ENCODE results near the gene KRTAP4-16.
"Not testable (repeated sequence)": the region's sequence is repeated elsewhere in the genome, so short reads cannot be mapped to it uniquely, and the experiment has no call there.

The KRTAP4-16 gene

DNA sequence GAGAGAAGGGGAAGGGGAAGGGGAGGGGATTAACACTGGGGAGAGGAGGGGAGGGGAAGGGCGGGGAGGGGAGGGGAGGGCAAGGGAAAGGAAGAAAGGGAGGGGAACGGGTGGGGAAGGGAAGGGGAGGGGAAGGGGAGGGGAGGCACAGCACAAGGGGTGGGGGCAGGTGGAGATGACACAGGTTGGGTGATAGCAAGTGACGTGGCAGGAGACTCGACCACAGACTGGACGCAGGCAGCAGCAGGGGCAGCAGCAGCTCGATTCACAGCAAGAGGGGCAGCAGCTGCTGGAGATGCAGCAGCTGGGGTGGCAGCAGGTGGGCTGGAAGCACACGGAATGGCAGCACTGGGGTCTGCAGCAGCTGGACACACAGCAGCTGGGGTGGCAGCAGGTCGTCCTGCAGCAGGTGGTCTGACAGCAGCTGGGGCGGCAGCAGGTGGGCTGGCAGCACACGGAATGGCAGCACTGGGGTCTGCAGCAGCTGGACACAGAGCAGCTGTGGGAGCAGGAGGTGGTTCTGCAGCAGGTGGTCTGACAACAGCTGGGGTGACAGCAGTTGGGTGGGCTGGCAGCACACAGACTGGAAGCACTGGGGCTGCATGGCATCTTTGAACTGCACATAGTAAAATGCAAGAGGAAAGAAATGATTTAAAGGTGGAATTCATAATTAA, at the start of gene KRTAP4-16:
Gene KRTAP4-16 (minus strand): TSS at position 624 of the 674 bp plus-strand sequence. CDS start 0 bp downstream, at position 624.
- H3K4me3 ChIP-seq (ENCODE audit: low read depth, low read length) = no peak within 1 kb of the TSS
- TF ChIP-seq, protein P1, sequence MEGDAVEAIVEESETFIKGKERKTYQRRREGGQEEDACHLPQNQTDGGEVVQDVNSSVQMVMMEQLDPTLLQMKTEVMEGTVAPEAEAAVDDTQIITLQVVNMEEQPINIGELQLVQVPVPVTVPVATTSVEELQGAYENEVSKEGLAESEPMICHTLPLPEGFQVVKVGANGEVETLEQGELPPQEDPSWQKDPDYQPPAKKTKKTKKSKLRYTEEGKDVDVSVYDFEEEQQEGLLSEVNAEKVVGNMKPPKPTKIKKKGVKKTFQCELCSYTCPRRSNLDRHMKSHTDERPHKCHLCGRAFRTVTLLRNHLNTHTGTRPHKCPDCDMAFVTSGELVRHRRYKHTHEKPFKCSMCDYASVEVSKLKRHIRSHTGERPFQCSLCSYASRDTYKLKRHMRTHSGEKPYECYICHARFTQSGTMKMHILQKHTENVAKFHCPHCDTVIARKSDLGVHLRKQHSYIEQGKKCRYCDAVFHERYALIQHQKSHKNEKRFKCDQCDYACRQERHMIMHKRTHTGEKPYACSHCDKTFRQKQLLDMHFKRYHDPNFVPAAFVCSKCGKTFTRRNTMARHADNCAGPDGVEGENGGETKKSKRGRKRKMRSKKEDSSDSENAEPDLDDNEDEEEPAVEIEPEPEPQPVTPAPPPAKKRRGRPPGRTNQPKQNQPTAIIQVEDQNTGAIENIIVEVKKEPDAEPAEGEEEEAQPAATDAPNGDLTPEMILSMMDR (IDR thresholded peaks at IDR 0.05; ENCODE audit: control insufficient read depth, extremely low read depth, insufficient read depth) = no peak
- DNase-seq (ENCODE audit: low read depth) = no peak

DNA sequence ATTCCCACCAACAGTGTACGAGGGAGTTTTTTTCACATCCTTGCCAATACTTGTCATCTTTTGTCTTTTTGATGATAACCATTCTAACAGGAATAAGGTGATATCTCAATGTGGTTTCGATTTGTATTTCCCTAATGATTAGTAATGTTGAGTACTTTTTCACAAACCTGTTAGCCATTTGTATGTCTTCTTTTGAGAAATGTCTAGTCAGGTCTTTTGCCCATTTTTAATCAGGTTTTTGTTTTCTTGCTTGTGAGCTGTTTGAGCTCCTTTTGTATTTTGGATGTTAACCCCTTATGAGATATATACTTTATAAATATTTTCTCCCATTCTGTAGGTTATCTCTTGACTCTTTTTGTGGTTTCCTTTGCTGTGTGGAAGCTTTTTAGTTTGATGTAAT, 49.5 kb upstream of the KRTAP4-16 start:
- TF ChIP-seq, protein P1 (IDR thresholded peaks at IDR 0.05; ENCODE audit: control insufficient read depth, extremely low read depth, insufficient read depth) = no peak
- no peak overlapping the region for H3K4me3 ChIP-seq (ENCODE audit: low read depth, low read length)

DNA sequence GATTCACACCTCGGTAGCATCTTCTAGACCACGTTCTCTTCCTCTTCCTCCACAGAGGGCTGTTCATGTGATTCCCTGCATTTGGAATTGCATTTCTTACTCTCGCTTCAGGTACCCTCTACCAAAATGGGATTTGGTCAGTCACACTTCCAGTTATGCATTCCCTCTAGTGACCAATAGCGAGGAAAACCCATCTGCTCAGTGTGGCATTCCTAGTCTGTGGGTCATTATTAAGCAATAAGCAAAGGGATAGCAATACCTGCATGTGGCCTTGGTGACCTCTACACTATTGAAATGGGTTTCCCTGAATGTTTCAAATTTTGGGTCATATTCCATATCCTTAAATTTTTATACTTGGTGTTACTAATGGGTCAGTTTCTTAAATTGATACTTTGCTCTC, 48.0 kb upstream of the KRTAP4-16 start:
- no peak for DNase-seq (ENCODE audit: low read depth)
- TF ChIP-seq, protein P1 (IDR thresholded peaks at IDR 0.05; ENCODE audit: control insufficient read depth, extremely low read depth, insufficient read depth) = no peak
- H3K4me3 ChIP-seq (ENCODE audit: low read depth, low read length) = no peak overlapping the region

More for the DNA sequence above, 49.5 kb upstream of the KRTAP4-16 start:
- DNase-seq (ENCODE audit: low read depth) = no peak

DNA sequence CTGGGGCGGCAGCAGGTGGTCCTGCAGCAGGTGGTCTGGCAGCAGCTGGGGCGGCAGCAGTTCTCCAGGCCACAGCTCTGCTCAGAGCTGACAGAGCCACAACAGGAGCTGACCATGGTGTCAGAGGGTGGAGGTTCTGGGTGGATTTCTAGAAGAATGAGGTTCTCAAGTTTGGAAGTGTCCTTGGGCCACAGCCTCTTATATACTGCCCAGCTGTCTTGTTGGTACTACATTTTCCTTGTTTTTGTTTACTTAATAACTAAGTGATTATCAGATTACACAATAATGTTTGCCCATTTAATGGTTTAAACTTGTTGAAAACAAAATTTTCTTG, 47.6 kb upstream of the KRTAP4-16 start, which contains the start of gene KRTAP4-5:
Gene KRTAP4-5 (minus strand): TSS at position 174 of the 334 bp plus-strand sequence. CDS start 58 bp downstream, at position 116.
- no peak for DNase-seq (ENCODE audit: low read depth)
- TF ChIP-seq, protein P1 (IDR thresholded peaks at IDR 0.05; ENCODE audit: control insufficient read depth, extremely low read depth, insufficient read depth) = no peak
- H3K4me3 ChIP-seq (ENCODE audit: low read depth, low read length) = no peak within 1 kb of the TSS

DNA sequence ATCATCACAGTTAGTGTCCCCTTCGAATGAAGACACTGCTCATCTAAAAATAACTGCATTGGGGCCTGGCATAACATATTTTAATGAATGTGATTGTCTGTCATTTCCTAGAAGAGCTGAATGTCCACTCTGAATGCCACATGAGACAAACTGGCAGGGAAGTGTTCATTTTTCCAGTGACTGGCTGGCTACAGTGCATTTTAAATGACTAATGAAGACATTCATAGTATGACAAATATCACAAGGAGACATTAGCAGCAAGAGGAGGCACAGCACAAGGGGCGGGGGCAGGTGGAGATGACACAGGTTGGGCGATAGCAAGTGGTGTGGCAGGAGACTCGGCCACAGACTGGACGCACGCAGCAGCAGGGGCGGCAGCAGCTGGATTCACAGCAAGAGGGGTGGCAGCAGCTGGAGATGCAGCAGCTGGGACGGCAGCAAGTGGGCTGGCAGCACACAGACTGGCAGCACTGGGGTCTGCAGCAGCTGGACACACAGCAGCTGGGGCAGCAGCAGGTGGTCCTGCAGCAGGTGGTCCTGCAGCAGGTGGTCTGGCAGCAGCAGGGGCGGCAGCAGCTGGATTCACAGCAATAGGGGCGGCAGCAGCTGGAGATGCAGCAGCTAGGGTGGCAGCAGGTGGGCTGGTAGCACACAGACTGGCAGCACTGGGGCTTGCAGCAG, 47.1 kb upstream of the KRTAP4-16 start:
- DNase-seq (ENCODE audit: low read depth); H3K4me3 ChIP-seq (ENCODE audit: low read depth, low read length): not testable (repeated sequence)

DNA sequence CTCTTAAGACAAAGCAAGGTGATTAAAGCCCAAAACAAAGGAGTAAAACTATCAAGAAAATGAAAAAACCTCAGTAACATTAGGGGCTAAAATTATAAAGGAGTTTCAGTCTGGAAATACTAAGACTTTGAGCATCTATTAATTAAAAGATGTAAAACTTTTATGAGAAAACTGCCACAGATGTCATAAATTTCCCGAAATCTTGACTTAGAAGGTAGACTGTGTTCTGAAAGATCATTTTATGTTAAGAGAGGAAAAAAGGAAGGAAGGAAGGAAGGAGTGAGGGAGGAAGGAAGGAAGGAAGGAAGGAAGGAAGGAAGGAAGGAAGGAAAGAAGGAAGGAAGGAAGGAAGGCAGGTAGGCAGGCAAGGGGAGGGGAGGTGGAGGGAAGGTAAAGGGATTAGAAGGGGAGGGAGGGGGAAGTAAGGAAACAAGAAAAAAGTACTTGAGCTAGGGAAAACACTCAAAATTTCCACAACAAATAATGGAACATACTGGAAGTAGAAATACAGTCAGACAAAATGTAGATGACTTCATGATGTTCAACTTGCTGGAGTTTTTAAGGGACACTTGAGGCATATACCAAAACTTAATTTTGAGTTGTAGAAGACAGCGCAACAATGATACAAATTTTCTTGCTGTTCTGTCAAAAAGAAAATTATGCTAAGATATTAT, 45.7 kb upstream of the KRTAP4-16 start:
- no peak for DNase-seq (ENCODE audit: low read depth)
- TF ChIP-seq, protein P1 (IDR thresholded peaks at IDR 0.05; ENCODE audit: control insufficient read depth, extremely low read depth, insufficient read depth) = no peak
- no peak overlapping the region for H3K4me3 ChIP-seq (ENCODE audit: low read depth, low read length)

DNA sequence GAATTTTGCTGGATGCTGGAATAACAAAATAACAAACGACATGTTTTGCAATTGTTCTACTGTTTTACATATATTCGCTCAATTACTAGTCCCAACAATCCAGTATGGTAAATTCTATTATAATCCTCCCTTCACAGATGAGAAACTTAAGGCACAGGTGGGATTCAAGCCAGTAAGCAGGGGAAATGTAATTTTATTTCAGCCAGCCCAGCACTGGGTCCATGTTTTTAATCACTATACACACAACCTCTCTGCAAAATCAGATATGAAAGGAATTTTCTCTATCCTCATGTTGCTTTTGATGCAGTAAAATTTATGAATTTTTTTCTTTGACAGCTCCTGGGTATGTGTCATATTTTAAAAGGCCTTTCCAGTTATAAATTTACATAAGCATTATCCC, 43.3 kb upstream of the KRTAP4-16 start:
- TF ChIP-seq, protein P1 (IDR thresholded peaks at IDR 0.05; ENCODE audit: control insufficient read depth, extremely low read depth, insufficient read depth) = no peak

More for the DNA sequence above, 43.3 kb upstream of the KRTAP4-16 start:
- no peak for DNase-seq (ENCODE audit: low read depth)
- H3K4me3 ChIP-seq (ENCODE audit: low read depth, low read length) = no peak overlapping the region
